SW 1271 (cell line): Measurements from ENCODE around the gene LRP8.

ENCODE experiments used
- DNase-seq, 2 experiments: peaks; one replicate each; lab custom pipeline; 2025; lab: John Stamatoyannopoulos, UW

LRP8 gene

GRCh38 chr1:53321776-53322602 lies 5.9 kb downstream of the LRP8 start:
- DNase-seq: no peak

GRCh38 chr1:53321366-53321765 lies 6.5 kb downstream of the LRP8 start:
- DNase-seq: no peak

- DNase-seq: no peak
Measured at GRCh38 chr1:53320646-53321045, 7.2 kb downstream of the LRP8 start.

GRCh38 chr1:53319296-53320101 lies 8.4 kb downstream of the LRP8 start:
- DNase-seq: no peak

- no peak for DNase-seq
Measured at GRCh38 chr1:53317646-53318539, 10.0 kb downstream of the LRP8 start.

- DNase-seq: no peak
Measured at GRCh38 chr1:53316766-53317581, 10.9 kb downstream of the LRP8 start.

- DNase-seq: no peak
Measured at GRCh38 chr1:53316424-53316765, 11.5 kb downstream of the LRP8 start.

GRCh38 chr1:53315456-53316423 lies 12.1 kb downstream of the LRP8 start:
- DNase-seq: no peak

GRCh38 chr1:53315046-53315445 lies 12.8 kb downstream of the LRP8 start:
- DNase-seq: no peak

GRCh38 chr1:53314606-53315005 lies 13.3 kb downstream of the LRP8 start:
- no peak for DNase-seq

GRCh38 chr1:53314096-53314495 lies 13.8 kb downstream of the LRP8 start:
- DNase-seq: no peak

GRCh38 chr1:53313556-53313955 lies 14.3 kb downstream of the LRP8 start:
- DNase-seq: no peak

- DNase-seq: no peak
Measured at GRCh38 chr1:53311702-53312305, 16.1 kb downstream of the LRP8 start.

- DNase-seq: no peak
Measured at GRCh38 chr1:53310847-53311681, 16.8 kb downstream of the LRP8 start.

- DNase-seq: no peak
Measured at GRCh38 chr1:53309802-53310201, 18.1 kb downstream of the LRP8 start.

- no peak for DNase-seq
Measured at GRCh38 chr1:53308506-53308905, 19.4 kb downstream of the LRP8 start.

- no peak for DNase-seq
Measured at GRCh38 chr1:53307037-53307436, 20.8 kb downstream of the LRP8 start.

- no peak for DNase-seq
Measured at GRCh38 chr1:53306168-53306567, 21.7 kb downstream of the LRP8 start.

GRCh38 chr1:53305650-53306049 lies 22.2 kb downstream of the LRP8 start:
- DNase-seq: no peak
